Activated CD8-positive, alpha-beta memory T cell treated with anti-CD3 and anti-CD28 coated beads for 1 hour (primary cell): Measurements from ENCODE around the gene PCDHGA1.
"Not testable (repeated sequence)": the region's sequence is repeated elsewhere in the genome, so short reads cannot be mapped to it uniquely, and the experiment has no call there.

ENCODE experiments used
- DNase-seq, 2 donors: peaks; one replicate each; pipeline ENCODE4 v3.0.0-alpha.2; 2020; ENCODE audit warnings: low read depth in 1 of 2; ENCODE audit errors: extremely low read depth in 1 of 2

PCDHGA1 gene

DNA sequence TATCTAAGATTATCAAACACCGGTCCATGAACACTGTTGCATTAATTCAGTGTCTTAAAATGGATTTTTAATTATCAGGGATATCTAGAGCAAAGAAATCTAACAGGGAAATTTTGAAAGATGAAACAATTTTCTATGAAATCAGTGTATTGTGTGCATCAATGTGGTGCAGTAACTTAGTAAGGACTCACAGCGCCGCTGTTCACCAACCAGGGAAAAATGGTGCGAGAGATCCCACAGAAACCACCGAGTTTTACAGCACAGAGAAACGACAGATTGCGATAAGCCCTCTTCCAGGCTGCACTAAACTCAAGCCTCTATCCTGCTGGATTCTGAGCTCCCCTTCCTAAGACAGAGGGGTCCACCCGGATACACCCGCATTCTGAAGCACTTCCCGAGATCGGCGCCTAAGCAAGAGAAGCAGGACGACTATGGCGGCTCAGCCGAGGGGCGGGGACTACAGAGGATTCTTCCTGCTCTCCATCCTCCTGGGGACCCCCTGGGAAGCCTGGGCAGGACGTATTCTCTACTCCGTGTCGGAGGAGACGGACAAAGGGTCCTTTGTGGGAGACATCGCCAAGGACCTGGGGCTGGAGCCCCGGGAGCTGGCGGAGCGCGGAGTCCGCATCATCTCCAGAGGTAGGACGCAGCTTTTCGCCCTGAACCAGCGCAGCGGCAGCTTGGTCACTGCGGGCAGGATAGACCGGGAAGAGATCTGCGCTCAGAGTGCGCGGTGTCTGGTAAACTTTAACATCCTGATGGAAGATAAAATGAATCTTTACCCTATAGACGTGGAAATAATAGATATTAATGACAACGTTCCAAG lies 52.4 kb downstream of the PCDHGA1 start, which contains the start of gene PCDHGA7:
PCDHGA7 (plus strand) TSS at position 274 of the 826 bp plus-strand sequence; CDS start at position 432, 158 bp downstream.
- DNase-seq = no peak

DNA sequence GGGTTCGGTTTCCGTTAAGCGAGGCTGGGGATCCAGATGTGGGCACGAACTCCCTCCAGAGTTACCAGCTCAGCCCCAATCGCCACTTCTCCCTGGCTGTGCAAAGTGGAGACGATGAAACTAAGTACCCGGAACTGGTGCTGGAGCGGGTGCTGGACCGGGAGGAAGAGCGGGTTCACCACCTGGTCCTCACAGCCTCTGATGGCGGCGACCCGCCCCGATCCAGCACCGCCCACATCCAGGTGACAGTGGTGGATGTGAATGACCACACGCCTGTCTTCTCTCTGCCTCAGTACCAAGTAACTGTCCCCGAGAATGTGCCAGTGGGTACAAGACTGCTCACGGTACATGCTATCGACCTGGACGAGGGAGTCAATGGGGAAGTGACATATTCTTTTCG lies 53.0 kb downstream of the PCDHGA1 start:
- no peak for DNase-seq

DNA sequence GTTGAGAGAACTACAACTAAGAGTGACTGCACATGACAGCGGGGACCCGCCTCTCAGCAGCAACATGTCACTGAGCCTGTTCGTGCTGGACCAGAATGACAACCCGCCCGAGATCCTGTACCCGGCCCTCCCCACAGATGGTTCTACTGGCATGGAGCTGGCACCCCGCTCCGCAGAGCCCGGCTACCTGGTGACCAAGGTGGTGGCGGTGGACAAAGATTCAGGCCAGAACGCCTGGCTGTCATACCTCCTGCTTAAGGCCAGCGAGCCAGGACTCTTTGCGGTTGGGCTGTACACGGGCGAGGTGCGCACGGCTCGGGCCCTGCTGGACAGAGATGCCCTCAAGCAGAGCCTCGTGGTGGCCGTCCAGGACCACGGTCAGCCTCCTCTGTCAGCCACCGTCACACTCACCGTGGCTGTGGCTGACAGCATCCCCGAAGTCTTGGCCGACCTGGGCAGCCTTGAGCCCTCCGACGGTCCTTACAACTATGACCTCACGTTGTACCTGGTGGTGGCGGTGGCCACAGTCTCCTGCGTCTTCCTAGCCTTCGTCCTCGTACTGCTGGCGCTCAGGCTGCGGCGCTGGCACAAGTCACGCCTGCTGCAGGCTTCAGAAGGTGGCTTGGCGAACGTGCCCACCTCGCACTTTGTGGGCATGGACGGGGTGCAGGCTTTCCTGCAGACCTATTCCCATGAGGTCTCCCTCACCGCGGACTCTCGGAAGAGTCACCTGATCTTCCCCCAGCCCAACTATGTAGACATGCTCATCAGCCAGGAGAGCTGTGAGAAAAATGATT lies 54.4 kb downstream of the PCDHGA1 start:
- no peak for DNase-seq

DNA sequence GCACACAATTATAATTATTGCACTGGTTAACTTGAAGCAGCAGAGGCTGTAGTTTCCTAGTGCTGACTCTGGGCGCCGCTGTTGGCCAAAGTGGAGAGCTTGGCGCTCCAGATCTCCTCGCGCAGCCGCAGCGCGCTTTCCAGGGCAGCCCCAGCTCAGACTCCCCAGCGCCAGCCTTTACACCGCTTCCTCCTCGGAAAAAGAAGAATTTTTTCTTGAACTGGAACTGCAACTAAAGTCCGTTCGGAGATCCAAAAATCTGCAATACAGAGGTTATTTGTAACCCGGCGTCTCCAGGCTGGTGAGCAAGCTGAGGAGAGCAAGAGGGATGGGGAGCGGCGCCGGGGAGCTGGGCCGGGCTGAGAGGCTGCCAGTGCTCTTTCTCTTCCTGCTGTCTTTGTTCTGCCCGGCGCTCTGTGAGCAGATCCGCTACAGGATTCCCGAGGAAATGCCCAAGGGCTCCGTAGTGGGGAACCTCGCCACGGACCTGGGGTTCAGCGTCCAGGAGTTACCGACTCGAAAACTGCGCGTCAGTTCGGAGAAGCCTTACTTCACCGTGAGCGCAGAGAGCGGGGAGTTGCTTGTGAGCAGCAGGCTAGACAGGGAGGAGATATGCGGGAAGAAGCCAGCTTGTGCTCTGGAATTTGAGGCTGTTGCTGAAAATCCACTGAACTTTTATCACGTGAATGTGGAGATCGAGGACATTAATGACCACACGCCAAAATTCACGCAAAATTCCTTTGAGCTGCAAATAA lies 57.4 kb downstream of the PCDHGA1 start, which contains the start of gene PCDHGB4:
PCDHGB4 (plus strand) TSS at position 142 of the 755 bp plus-strand sequence; CDS start at position 329, 187 bp downstream.
- DNase-seq = not testable (repeated sequence)

DNA sequence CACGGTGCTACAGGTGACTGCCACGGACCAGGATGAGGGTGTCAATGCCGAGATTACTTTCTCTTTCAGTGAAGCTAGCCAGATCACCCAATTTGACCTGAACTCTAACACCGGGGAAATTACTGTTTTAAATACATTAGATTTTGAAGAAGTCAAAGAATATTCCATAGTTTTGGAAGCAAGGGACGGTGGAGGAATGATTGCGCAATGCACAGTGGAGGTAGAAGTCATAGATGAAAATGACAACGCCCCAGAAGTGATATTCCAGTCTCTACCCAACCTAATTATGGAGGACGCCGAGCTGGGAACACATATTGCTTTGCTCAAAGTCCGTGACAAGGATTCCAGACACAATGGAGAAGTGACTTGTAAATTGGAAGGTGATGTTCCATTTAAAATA lies 58.3 kb downstream of the PCDHGA1 start:
- DNase-seq = no peak

DNA sequence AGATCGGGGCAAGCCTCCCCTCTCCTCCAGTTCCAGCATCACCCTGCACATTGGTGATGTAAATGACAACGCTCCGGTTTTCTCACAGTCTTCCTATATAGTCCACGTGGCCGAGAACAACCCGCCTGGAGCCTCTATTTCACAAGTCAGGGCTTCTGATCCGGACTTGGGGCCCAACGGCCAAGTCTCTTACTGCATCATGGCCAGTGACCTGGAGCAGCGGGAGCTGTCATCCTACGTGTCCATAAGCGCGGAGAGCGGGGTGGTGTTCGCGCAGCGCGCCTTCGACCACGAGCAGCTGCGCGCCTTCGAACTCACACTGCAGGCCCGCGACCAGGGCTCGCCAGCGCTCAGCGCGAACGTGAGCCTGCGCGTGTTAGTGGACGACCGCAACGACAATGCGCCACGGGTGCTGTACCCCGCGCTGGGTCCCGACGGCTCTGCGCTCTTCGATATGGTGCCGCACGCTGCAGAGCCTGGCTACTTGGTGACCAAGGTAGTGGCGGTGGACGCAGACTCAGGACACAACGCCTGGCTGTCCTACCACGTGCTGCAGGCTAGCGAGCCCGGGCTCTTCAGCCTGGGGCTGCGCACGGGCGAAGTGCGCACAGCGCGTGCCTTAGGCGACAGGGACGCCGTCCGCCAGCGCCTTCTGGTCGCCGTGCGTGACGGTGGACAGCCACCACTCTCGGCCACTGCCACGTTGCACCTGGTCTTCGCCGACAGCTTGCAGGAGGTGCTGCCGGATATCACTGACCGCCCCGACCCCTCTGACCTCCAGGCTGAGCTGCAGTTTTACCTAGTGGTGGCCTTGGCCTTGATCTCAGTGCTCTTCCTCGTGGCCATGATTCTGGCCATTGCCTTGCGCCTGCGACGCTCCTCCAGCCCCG lies 59.1 kb downstream of the PCDHGA1 start:
- no peak for DNase-seq

DNA sequence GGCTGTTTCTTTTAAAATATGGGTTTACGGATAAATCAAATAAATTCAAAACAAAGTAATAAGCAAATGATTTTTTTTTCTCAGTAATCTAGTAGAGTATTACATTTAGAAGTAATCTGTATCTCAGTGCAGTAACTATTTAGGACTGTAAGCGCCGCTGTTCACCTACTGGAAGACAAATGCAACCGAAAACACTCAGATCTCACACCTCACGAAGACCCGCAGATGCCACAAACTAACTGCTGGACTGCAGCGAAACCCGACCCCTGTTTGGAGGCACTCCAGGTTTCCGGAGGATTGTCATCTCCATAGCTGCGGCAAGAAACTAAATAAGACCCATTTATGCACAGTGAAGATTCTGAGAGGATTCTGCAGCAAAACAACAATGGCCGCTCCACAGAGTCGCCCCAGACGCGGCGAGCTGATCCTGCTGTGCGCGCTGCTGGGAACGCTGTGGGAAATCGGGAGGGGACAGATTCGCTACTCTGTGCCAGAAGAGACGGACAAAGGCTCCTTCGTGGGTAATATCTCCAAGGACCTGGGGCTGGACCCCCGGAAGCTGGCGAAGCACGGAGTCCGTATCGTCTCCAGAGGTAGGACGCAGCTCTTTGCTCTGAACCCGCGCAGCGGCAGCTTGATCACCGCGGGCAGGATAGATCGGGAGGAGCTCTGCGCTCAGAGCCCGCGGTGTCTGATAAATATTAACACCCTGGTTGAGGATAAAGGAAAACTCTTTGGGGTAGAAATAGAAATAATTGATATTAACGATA lies 62.3 kb downstream of the PCDHGA1 start, which contains the start of gene PCDHGA8:
PCDHGA8 (plus strand) TSS at position 205 of the 770 bp plus-strand sequence; CDS start at position 386, 181 bp downstream.
- no peak for DNase-seq

DNA sequence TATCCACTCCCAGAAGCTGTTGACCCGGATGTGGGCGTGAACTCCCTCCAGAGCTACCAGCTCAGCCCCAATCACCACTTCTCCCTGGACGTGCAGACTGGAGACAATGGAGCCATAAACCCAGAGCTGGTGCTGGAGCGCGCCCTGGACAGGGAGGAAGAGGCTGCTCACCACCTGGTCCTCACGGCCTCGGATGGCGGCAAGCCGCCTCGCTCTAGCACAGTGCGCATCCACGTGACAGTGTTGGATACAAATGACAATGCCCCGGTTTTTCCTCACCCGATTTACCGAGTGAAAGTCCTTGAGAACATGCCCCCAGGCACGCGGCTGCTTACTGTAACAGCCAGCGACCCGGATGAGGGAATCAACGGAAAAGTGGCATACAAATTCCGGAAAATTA lies 63.0 kb downstream of the PCDHGA1 start:
- no peak for DNase-seq

DNA sequence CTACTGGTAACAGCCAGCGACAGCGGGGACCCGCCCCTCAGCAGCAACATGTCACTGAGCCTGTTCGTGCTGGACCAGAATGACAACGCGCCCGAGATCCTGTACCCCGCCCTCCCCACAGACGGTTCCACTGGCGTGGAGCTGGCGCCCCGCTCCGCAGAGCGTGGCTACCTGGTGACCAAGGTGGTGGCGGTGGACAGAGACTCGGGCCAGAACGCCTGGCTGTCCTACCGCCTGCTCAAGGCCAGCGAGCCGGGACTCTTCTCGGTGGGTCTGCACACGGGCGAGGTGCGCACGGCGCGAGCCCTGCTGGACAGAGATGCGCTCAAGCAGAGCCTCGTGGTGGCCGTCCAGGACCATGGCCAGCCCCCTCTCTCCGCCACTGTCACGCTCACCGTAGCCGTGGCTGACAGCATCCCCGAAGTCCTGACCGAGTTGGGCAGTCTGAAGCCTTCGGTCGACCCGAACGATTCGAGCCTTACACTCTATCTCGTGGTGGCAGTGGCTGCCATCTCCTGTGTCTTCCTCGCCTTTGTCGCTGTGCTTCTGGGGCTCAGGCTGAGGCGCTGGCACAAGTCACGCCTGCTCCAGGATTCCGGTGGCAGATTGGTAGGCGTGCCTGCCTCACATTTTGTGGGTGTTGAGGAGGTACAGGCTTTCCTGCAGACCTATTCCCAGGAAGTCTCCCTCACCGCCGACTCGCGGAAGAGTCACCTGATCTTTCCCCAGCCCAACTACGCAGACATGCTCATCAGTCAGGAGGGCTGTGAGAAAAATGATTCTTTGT lies 64.3 kb downstream of the PCDHGA1 start:
- DNase-seq = not testable (repeated sequence)

DNA sequence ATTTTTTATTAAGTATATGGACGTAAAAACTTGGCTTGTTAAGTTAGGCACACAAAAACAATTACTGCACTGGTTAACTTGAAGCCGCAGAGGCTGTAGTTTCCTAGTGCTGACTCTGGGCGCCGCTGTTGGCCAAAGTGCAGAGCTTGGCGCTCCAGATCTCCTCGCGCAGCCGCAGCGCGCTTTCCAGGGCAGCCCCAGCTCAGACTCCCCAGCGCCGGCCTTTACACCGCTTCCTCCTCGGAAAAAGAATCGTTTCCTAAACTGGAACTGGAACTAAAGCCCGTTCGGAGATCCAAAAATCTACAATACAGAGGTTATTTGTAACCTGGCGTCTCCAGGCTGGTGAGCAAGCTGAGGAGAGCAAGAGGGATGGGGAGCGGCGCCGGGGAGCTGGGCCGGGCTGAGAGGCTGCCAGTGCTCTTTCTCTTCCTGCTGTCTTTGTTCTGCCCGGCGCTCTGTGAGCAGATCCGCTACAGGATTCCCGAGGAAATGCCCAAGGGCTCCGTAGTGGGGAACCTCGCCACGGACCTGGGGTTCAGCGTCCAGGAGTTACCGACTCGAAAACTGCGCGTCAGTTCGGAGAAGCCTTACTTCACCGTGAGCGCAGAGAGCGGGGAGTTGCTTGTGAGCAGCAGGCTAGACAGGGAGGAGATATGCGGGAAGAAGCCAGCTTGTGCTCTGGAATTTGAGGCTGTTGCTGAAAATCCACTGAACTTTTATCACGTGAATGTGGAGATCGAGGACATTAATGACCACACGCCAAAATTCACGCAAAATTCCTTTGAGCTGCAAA lies 67.6 kb downstream of the PCDHGA1 start, which contains the start of gene PCDHGB5:
PCDHGB5 (plus strand) TSS at position 192 of the 796 bp plus-strand sequence; CDS start at position 373, 181 bp downstream.
- not testable (repeated sequence) for DNase-seq

DNA sequence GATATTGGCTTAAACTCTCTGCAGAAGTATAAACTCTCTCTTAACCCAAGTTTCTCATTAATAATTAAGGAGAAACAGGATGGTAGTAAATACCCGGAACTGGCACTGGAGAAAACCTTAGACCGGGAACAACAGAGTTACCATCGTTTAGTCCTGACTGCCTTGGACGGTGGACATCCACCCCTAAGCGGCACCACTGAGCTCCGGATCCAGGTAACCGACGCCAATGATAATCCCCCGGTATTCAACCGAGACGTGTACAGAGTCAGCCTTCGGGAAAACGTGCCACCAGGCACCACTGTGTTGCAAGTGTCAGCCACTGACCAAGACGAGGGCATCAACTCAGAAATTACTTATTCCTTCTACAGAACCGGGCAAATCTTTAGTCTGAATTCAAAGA lies 68.3 kb downstream of the PCDHGA1 start:
- DNase-seq = no peak

DNA sequence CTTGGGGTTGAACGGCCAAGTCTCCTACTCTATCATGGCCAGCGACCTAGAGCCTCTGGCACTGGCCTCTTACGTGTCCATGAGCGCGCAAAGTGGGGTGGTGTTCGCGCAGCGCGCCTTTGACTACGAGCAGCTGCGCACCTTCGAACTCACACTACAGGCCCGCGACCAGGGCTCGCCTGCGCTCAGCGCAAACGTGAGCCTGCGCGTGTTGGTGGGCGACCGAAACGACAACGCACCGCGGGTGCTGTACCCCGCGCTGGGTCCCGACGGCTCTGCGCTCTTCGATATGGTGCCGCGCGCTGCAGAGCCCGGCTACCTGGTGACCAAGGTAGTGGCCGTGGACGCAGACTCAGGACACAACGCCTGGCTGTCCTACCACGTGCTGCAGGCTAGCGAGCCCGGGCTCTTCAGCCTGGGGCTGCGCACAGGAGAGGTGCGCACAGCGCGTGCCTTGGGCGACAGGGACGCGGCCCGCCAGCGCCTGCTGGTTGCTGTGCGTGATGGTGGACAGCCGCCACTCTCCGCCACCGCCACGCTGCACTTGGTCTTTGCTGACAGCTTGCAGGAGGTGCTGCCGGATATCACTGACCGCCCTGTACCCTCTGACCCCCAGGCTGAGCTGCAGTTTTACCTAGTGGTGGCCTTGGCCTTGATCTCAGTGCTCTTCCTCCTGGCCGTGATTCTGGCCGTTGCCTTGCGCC lies 69.4 kb downstream of the PCDHGA1 start:
- DNase-seq = no peak

DNA sequence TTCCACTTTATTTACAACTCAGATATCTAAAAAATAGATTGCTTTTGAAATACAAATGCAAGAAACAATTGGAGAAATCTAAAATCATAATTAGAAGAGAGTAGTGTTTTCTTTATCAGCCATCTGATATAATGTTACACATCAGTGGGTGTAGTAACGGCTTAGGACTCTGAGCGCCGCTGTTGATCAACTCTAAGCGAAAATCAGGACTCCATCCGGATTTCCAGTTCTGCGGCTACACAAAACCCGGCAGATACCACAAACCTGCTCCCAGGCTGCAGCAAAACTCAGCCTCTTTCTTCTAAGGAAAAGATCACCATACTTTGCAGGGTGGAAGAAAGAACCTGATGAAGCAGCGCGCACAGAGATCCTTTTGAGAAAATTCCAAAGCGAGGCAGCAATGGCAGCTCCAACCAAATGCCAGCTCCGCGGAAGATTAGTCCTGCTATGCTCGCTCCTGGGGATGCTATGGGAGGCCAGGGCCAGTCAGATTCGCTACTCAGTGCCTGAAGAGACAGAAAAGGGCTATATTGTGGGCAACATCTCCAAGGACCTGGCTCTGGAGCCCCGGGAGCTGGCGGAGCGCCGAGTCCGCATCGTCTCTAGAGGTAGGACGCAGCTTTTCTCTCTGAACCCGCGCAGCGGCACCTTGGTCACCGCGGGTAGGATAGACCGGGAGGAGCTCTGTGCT lies 72.4 kb downstream of the PCDHGA1 start, which contains the start of gene PCDHGA9:
PCDHGA9 (plus strand) TSS at position 226 of the 691 bp plus-strand sequence; CDS start at position 401, 175 bp downstream.
- no peak for DNase-seq

DNA sequence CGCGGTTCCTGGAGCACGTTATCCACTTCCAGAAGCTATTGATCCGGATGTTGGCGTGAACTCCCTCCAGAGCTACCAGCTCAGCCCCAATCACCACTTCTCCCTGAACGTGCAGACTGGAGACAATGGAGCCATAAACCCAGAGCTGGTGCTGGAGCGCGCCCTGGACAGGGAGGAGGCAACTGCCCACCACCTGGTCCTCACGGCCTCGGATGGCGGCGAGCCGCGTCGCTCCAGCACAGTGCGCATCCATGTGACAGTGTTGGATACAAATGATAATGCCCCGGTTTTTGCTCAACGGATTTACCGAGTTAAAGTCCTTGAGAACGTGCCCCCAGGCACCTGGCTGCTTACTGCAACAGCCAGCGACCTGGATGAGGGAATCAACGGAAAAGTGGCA lies 73.1 kb downstream of the PCDHGA1 start:
- DNase-seq = no peak

DNA sequence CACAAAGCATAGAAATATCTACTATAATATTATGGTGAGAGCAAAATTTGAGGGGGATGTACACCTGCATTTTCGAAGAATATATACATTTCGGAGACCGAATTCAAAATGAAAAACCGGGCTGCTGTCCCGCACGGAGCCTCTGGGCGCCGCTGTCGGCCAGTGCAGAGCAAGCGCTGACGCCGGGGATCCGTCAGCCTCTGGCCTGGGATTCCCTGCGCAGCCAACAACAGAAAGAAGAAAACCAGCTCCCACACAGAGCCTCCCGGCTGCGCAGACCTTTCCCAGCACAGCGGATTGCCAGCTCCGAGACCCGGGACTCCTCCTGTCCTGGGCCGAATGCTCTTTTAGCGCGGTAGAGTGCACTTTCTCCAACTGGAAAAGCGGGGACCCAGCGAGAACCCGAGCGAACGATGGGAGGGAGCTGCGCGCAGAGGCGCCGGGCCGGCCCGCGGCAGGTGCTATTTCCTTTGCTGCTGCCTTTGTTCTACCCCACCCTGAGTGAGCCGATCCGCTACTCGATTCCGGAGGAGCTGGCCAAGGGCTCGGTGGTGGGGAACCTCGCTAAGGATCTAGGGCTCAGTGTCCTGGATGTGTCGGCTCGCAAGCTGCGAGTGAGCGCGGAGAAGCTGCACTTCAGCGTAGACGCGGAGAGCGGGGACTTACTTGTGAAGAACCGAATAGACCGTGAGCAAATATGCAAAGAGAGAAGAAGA lies 77.6 kb downstream of the PCDHGA1 start, which contains the start of gene PCDHGB6:
PCDHGB6 (plus strand) TSS at position 232 of the 716 bp plus-strand sequence; CDS start at position 414, 182 bp downstream.
- DNase-seq = not testable (repeated sequence)
